Activated naive CD8-positive, alpha-beta T cell (primary cell): ENCODE results near the gene RMND5B.

Experiments
- H3K27ac Mint-ChIP-seq: one replicate; pipeline ENCODE4 v1.8.0; 2021; ENCODE audit warnings: mixed read lengths
- H3K27me3 Mint-ChIP-seq: one replicate; pipeline ENCODE4 v1.8.0; 2021; ENCODE audit warnings: mixed read lengths
- H3K36me3 Mint-ChIP-seq: one replicate; pipeline ENCODE4 v1.8.0; 2021; ENCODE audit warnings: mixed read lengths
- H3K4me1 Mint-ChIP-seq: one replicate; pipeline ENCODE4 v1.8.0; 2021; ENCODE audit warnings: low read depth, mixed read lengths
- H3K4me3 Mint-ChIP-seq: one replicate; pipeline ENCODE4 v1.8.0; 2021; ENCODE audit warnings: mild to moderate bottlenecking, mixed read lengths
- H3K9me3 Mint-ChIP-seq: one replicate; pipeline ENCODE4 v1.8.0; 2021; ENCODE audit warnings: low read depth, mixed read lengths

The RMND5B gene

DNA sequence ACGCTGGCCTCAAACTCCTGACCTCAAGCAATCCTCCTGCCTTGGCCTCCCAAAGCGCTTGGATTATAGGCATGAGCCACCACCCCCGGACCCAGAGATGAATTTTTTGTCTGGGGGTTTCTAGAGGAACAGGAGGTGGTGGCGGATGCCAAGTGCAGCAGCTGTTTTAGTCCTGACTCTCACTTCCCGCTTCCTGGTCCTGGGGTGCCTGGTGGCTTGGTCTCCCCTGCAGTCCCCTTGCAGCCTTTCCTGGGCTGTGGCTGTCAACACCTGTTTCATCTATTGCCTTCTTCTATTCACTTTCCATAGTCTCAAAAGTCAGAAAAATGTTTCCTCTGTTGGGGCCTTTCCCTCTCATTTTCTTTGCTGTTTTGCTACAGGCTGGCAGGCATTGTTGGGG lies 29.4 kb downstream of the RMND5B start:
- peaks cover 5% of the 10 kb centered on the region for H3K4me1 Mint-ChIP-seq
- no peaks in the 10 kb centered on the region for H3K27me3 Mint-ChIP-seq
- H3K36me3 Mint-ChIP-seq: no peaks in the 10 kb centered on the region
- H3K4me3 Mint-ChIP-seq: no peak overlapping the region
- no peak overlapping the region for H3K27ac Mint-ChIP-seq
- H3K9me3 Mint-ChIP-seq: no peaks in the 10 kb centered on the region

GRCh38 chr5:178162481-178162880 lies 31.7 kb downstream of the RMND5B start:
- H3K27me3 Mint-ChIP-seq: no peaks in the 10 kb centered on the region
- no peaks in the 10 kb centered on the region for H3K36me3 Mint-ChIP-seq
- H3K9me3 Mint-ChIP-seq: no peaks in the 10 kb centered on the region
- no peak overlapping the region for H3K4me3 Mint-ChIP-seq
- peaks cover 5% of the 10 kb centered on the region for H3K4me1 Mint-ChIP-seq
- no peak overlapping the region for H3K27ac Mint-ChIP-seq

GRCh38 chr5:178163772-178164735 lies 33.2 kb downstream of the RMND5B start:
- Mint-ChIP-seq H3K4me3 (no peak overlapping the region), H3K4me1 (peaks cover 5% of the 10 kb centered on the region), H3K36me3 (no peaks in the 10 kb centered on the region), H3K27me3 (no peaks in the 10 kb centered on the region), H3K27ac (no peak overlapping the region), H3K9me3 (no peaks in the 10 kb centered on the region)

GRCh38 chr5:178165581-178165980 lies 34.8 kb downstream of the RMND5B start:
- Mint-ChIP-seq H3K9me3 (no peaks in the 10 kb centered on the region), H3K27me3 (no peaks in the 10 kb centered on the region), H3K27ac (no peak overlapping the region), H3K36me3 (no peaks in the 10 kb centered on the region), H3K4me1 (peaks cover 5% of the 10 kb centered on the region), H3K4me3 (no peak overlapping the region)

- no peaks in the 10 kb centered on the region for H3K27me3 Mint-ChIP-seq
- H3K27ac Mint-ChIP-seq: no peak overlapping the region
- H3K36me3 Mint-ChIP-seq: no peaks in the 10 kb centered on the region
- H3K9me3 Mint-ChIP-seq: no peaks in the 10 kb centered on the region
- no peaks in the 10 kb centered on the region for H3K4me1 Mint-ChIP-seq
- no peak overlapping the region for H3K4me3 Mint-ChIP-seq
These were observed 39.6 kb downstream of the RMND5B start for GRCh38 chr5:178170455-178170854.

DNA sequence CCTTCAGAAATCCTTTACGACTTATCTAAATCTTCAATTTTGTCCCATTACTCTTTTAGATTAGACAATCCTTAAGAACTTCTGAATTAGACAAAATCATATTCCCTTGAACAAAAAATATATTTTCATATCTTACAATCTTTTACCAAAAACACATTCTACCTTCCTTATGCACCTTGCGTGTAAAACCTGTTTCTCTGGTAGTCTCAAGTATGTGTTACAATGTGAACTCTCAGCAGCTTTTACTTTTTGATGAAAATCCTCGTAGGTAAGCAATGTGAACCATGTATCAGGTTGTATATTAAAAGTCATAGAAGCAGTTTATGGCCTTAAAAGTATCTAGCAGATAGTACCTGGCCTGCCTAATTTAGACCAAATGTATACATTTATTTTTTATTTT lies 43.6 kb downstream of the RMND5B start:
- Mint-ChIP-seq H3K4me3 (no peak overlapping the region), H3K9me3 (no peaks in the 10 kb centered on the region), H3K4me1 (no peaks in the 10 kb centered on the region), H3K27ac (no peak overlapping the region), H3K27me3 (no peaks in the 10 kb centered on the region), H3K36me3 (no peaks in the 10 kb centered on the region)

GRCh38 chr5:178176791-178177190 lies 46.0 kb downstream of the RMND5B start:
- Mint-ChIP-seq H3K4me3 (no peak overlapping the region), H3K27ac (no peak overlapping the region), H3K27me3 (no peaks in the 10 kb centered on the region), H3K36me3 (no peaks in the 10 kb centered on the region), H3K4me1 (no peaks in the 10 kb centered on the region), H3K9me3 (no peaks in the 10 kb centered on the region)

- no peak overlapping the region for H3K27ac Mint-ChIP-seq
- no peak overlapping the region for H3K4me3 Mint-ChIP-seq
- peaks cover 6% of the 10 kb centered on the region for H3K4me1 Mint-ChIP-seq
- H3K27me3 Mint-ChIP-seq: no peaks in the 10 kb centered on the region
- no peaks in the 10 kb centered on the region for H3K9me3 Mint-ChIP-seq
- no peaks in the 10 kb centered on the region for H3K36me3 Mint-ChIP-seq
These were observed 46.8 kb downstream of the RMND5B start for GRCh38 chr5:178177569-178177968.

- H3K27ac Mint-ChIP-seq: no peak overlapping the region
- H3K27me3 Mint-ChIP-seq: no peaks in the 10 kb centered on the region
- H3K4me1 Mint-ChIP-seq: peaks cover 7% of the 10 kb centered on the region
- no peak overlapping the region for H3K4me3 Mint-ChIP-seq
- H3K36me3 Mint-ChIP-seq: no peaks in the 10 kb centered on the region
- H3K9me3 Mint-ChIP-seq: no peaks in the 10 kb centered on the region
These were observed 49.5 kb downstream of the RMND5B start for GRCh38 chr5:178180141-178180863.

DNA sequence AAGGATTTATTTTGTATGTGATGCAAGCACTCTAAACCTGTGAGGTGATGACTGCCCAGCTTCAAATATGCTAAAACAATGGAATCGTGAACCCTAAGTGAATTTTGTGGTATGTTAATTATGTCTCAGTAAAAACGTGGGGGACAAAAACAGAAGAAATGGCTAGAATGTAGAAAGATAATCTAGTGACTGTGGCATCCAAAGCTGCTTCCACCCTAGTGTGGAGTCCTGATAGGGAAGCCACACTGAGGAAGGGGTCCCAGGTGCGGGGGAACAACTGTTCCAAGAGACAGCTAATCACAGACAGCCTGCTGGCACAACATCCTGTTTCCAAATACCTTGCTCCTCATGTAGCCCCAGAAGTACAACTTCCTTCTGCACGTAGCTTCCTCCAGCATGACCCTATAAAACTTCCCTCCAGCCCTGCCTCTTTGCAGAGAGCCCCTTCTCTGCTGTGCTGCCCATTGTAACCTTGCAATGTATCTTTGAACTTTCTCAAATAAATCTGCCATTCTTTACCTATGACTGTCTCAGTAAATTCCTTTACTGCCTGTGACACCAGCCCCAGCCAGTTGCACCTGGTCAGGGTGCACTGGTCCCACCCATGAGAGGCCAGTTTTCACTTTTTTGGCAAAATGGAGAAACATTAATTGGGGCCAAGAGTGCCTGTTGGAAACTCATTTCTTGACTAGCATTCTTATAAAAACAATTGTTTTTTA lies 51.5 kb downstream of the RMND5B start:
- Mint-ChIP-seq H3K4me1 (peaks cover 7% of the 10 kb centered on the region), H3K27ac (no peak overlapping the region), H3K9me3 (no peaks in the 10 kb centered on the region), H3K4me3 (no peak overlapping the region), H3K36me3 (no peaks in the 10 kb centered on the region), H3K27me3 (no peaks in the 10 kb centered on the region)

DNA sequence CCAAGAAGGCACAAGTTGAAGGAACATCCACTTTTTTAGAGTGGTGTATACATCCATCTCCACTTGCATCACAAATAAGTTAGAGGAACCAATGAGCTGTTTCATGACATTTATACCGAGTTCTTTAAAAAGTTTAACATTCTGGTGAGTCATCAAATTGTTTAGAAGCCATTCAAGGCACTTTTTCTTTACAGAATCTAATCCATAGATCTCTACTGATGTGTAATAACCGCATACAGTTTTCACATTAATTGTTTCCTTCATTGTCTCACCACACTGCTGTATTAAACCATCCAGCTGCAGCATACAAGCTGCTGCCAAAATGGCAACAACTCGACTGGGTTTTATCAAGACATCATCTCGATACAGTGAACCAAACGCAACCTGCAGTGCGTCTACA lies 55.6 kb downstream of the RMND5B start:
- Mint-ChIP-seq H3K27me3 (no peaks in the 10 kb centered on the region), H3K9me3 (no peaks in the 10 kb centered on the region), H3K36me3 (no peaks in the 10 kb centered on the region), H3K27ac (no peak overlapping the region), H3K4me3 (no peak overlapping the region), H3K4me1 (peaks cover 7% of the 10 kb centered on the region)

- no peak within 1 kb of the TSS for H3K27ac Mint-ChIP-seq
These were observed 56.2 kb downstream of the RMND5B start, which contains the start of gene GMCL2 for GRCh38 chr5:178187014-178187413. GMCL2 (minus strand) TSS chr5:178187371; CDS start chr5:178187299, 72 bp downstream.

GRCh38 chr5:178189433-178189832 lies 58.6 kb downstream of the RMND5B start:
- no peak overlapping the region for H3K27ac Mint-ChIP-seq
- H3K4me1 Mint-ChIP-seq: peaks cover 11% of the 10 kb centered on the region
- H3K36me3 Mint-ChIP-seq: peaks cover 3% of the 10 kb centered on the region
- H3K4me3 Mint-ChIP-seq: no peak overlapping the region
- H3K9me3 Mint-ChIP-seq: no peaks in the 10 kb centered on the region
- H3K27me3 Mint-ChIP-seq: peaks cover 7% of the 10 kb centered on the region

More at GRCh38 chr5:178187014-178187413, 56.2 kb downstream of the RMND5B start, which contains the start of gene GMCL2:
- H3K4me3 Mint-ChIP-seq: no peak within 1 kb of the TSS
- H3K36me3 Mint-ChIP-seq: no peaks in the 10 kb centered on the region
- no peaks in the 10 kb centered on the region for H3K27me3 Mint-ChIP-seq
- no peaks in the 10 kb centered on the region for H3K9me3 Mint-ChIP-seq
- peaks cover 6% of the 10 kb centered on the region for H3K4me1 Mint-ChIP-seq

GRCh38 chr5:178191661-178192060 lies 60.8 kb downstream of the RMND5B start:
- Mint-ChIP-seq H3K27ac (no peak overlapping the region), H3K9me3 (no peaks in the 10 kb centered on the region), H3K36me3 (peaks cover 3% of the 10 kb centered on the region), H3K4me1 (peaks cover 11% of the 10 kb centered on the region), H3K4me3 (no peak overlapping the region), H3K27me3 (peaks cover 7% of the 10 kb centered on the region)

GRCh38 chr5:178192244-178192643 lies 61.4 kb downstream of the RMND5B start:
- peaks cover 11% of the 10 kb centered on the region for H3K4me1 Mint-ChIP-seq
- no peaks in the 10 kb centered on the region for H3K9me3 Mint-ChIP-seq
- no peak overlapping the region for H3K27ac Mint-ChIP-seq
- peaks cover 7% of the 10 kb centered on the region for H3K27me3 Mint-ChIP-seq
- no peak overlapping the region for H3K4me3 Mint-ChIP-seq
- peaks cover 3% of the 10 kb centered on the region for H3K36me3 Mint-ChIP-seq
